Measurements from ENCODE around the gene TRMT6. TPM values are rescaled to one million over a fixed set of nuclear protein-coding genes. Genes with fewer than 3 reads are reported as not detected.

Gene TRMT6
- polyA plus RNA-seq, 2 of the 4 experiments (the other 2 are of a cell fraction): 37.4 to 43.1 TPM

DNA sequence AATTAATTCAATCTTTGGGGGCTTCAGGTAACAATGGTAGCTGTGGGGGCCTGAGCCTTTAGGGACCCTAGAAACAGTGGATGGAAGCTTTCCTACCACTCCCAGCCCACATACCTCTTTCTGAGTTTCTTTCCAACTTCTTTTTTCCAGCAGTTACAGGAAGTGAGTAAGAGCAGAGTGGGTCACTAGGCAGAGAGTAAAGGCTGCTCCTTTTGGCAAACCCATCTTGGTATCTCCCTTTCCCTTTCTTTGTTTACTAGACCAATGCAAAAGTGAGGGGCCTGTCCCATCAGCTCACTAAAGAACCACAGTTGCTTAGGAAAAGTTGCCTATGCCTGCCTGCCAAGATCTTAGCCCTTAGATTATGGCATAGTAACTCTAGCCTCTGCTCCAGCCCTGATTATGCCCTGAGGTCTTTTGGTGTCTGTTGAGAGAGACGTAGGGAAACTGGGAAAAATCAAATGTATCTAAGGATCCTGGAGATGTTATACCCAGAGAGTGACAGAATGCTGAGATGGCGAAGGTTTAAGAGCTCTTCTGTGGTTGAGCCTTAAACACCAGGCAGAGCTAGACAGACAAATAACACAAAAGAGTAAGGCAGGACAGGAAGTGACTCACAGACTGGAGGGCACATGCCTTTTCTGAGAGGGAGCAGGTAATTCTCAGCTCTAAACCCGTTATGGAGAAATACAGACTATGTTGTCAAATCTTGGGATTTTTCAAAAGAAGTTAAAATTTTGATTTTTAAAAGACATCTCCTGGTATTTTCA lies 31.3 kb downstream of the TRMT6 start (continued):
- TF ChIP-seq MYC (IDR thresholded peaks at IDR 0.05; ENCODE audit: borderline replicate concordance, low read length): no peak
- no peak for TF ChIP-seq FOXS1 (CRISPR knock-in tag; IDR thresholded peaks at IDR 0.05)
- TF ChIP-seq RAD21 (conservative IDR thresholded peaks at IDR 0.05 in 1 of 2, IDR thresholded peaks at IDR 0.05 in 1 of 2): no peak
- TF ChIP-seq FOSB (CRISPR knock-in tag; IDR thresholded peaks at IDR 0.05): no peak
- TF ChIP-seq, protein P1, sequence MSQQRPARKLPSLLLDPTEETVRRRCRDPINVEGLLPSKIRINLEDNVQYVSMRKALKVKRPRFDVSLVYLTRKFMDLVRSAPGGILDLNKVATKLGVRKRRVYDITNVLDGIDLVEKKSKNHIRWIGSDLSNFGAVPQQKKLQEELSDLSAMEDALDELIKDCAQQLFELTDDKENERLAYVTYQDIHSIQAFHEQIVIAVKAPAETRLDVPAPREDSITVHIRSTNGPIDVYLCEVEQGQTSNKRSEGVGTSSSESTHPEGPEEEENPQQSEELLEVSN (IDR thresholded peaks at IDR 0.05; ENCODE audit: borderline replicate concordance, low read depth): no peak
- TF ChIP-seq CBX2 (IDR thresholded peaks at IDR 0.05; ENCODE audit: borderline replicate concordance, low read depth): no peak
- no peak for TF ChIP-seq ZFP36 (IDR thresholded peaks at IDR 0.05; ENCODE audit: borderline replicate concordance, partially characterized antibody)

DNA sequence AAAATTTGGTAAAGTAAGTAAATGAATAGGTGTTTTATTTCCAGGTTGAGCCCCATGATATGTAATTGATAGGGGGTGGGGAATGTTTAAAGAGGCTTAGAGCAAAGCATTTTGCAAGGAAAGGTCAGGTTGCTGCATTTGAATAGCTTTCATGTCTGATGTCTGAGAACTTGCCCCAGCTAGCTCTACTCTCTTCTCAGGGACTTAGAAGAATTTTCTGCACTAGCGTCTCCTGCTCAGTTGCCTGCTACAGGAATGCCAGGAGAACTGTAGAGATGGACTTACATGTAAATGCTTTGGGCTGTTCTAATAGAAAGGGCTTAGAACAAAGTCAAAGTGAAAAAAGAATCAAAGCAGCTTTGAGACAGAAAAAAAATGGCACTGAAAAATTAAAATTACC lies 35.5 kb downstream of the TRMT6 start:
- WGBS (ENCODE audit: missing lambda C conversion rate): 0% methylated on average over 1 of the region's 1 CpG
- Histone ChIP-seq H3K9me3 (no peaks in the 10 kb centered on the region), H3K4me3 (no peak overlapping the region), H3K27ac (no peak overlapping the region), H3K4me2 (no peak overlapping the region), H3K4me1 (peaks cover 20% of the 10 kb centered on the region)
- CTCF ChIA-PET: interaction anchor here (0.7 to 4.2 kb wide), 5 partner anchors 13 to 162 kb away, joined by 3 to 25 read pairs (median 3); no protein-coding TSS in a partner anchor
- FAIRE-seq: no peak
- no peak for ATAC-seq
- POLR2A ChIA-PET: no interaction called here
- TF ChIP-seq, protein P2, sequence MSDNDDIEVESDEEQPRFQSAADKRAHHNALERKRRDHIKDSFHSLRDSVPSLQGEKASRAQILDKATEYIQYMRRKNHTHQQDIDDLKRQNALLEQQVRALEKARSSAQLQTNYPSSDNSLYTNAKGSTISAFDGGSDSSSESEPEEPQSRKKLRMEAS (IDR thresholded peaks at IDR 0.05): no peak
- DNase-seq (ENCODE audit: low read depth in 1 of 2, low spot score in 1 of 2): no peak

DNA sequence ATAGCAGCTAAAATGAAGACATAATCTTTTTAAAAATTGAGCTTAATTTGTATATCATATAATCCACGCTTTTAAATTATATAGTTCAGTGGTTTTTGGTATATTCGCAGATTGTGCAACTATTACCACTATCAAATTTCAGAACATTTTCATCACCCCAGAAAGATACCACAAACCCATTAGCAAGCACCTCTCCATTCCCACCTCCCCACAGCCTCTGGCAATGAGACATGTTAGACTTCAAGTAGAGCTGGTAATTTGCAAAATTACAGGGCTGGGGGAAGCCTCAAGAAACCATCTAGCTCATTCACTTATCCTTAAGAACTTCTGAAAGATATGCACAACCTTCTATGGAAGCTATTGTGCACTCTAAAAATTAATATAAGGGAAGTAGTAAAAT lies 37.2 kb downstream of the TRMT6 start:
- WGBS (ENCODE audit: missing lambda C conversion rate): 52% methylated on average over 2 of the region's 2 CpGs
- CTCF ChIA-PET: interaction anchor here (0.6 to 4.2 kb wide), 11 partner anchors 11 to 383 kb away, joined by 3 to 25 read pairs (median 3); no protein-coding TSS in a partner anchor
- Histone ChIP-seq H3K4me2 (no peak overlapping the region), H3K4me1 (peaks cover 6% of the 10 kb centered on the region; the same call in 1 of the 3 replicates), H3K4me3 (no peak overlapping the region), H3K27ac (no peak overlapping the region), H3K9me3 (no peaks in the 10 kb centered on the region)
- DNase-seq (ENCODE audit: low read depth in 1 of 2, low spot score in 1 of 2): no peak
- TF ChIP-seq, protein P3, sequence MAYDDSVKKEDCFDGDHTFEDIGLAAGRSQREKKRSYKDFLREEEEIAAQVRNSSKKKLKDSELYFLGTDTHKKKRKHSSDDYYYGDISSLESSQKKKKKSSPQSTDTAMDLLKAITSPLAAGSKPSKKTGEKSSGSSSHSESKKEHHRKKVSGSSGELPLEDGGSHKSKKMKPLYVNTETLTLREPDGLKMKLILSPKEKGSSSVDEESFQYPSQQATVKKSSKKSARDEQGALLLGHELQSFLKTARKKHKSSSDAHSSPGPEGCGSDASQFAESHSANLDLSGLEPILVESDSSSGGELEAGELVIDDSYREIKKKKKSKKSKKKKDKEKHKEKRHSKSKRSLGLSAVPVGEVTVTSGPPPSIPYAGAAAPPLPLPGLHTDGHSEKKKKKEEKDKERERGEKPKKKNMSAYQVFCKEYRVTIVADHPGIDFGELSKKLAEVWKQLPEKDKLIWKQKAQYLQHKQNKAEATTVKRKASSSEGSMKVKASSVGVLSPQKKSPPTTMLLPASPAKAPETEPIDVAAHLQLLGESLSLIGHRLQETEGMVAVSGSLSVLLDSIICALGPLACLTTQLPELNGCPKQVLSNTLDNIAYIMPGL (CRISPR knock-in tag; IDR thresholded peaks at IDR 0.05; ENCODE audit: borderline replicate concordance): no peak
- no peak for TF ChIP-seq KDM5A (IDR thresholded peaks at IDR 0.05)
- TF ChIP-seq, protein P2 (IDR thresholded peaks at IDR 0.05): no peak
- no peak for TF ChIP-seq BHLHE40 (IDR thresholded peaks at IDR 0.05; ENCODE audit: low read depth, low read length)
- no peak for TF ChIP-seq TP53 (CRISPR knock-in tag; IDR thresholded peaks at IDR 0.05)
- no peak for TF ChIP-seq ZNF302 (CRISPR knock-in tag; IDR thresholded peaks at IDR 0.05)
- TF ChIP-seq FOXS1 (CRISPR knock-in tag; IDR thresholded peaks at IDR 0.05): no peak
- no peak for TF ChIP-seq SREBF2 (IDR thresholded peaks at IDR 0.05)
- no peak for TF ChIP-seq CBX8 (IDR thresholded peaks at IDR 0.05)
- no peak for TF ChIP-seq SMC3 (IDR thresholded peaks at IDR 0.05)
- no peak for TF ChIP-seq POLR2A (IDR thresholded peaks at IDR 0.05; ENCODE audit: low read length)
- no peak for TF ChIP-seq MAZ (IDR thresholded peaks at IDR 0.05; ENCODE audit: borderline replicate concordance, low read depth, low read length)
- no peak for TF ChIP-seq HEYL (CRISPR knock-in tag; IDR thresholded peaks at IDR 0.05)
- no peak for TF ChIP-seq MAFK (IDR thresholded peaks at IDR 0.05; ENCODE audit: partially characterized antibody)
- no peak for TF ChIP-seq RCOR1 (IDR thresholded peaks at IDR 0.05; ENCODE audit: low read depth, low read length)
- no peak for TF ChIP-seq KDM1A (IDR thresholded peaks at IDR 0.05; ENCODE audit: low read depth)
- TF ChIP-seq NFE2L2 (conservative IDR thresholded peaks at IDR 0.05; ENCODE audit: low read length): no peak
- TF ChIP-seq, protein P4, sequence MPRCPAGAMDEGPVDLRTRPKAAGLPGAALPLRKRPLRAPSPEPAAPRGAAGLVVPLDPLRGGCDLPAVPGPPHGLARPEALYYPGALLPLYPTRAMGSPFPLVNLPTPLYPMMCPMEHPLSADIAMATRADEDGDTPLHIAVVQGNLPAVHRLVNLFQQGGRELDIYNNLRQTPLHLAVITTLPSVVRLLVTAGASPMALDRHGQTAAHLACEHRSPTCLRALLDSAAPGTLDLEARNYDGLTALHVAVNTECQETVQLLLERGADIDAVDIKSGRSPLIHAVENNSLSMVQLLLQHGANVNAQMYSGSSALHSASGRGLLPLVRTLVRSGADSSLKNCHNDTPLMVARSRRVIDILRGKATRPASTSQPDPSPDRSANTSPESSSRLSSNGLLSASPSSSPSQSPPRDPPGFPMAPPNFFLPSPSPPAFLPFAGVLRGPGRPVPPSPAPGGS (IDR thresholded peaks at IDR 0.05): no peak
- no peak for TF ChIP-seq EP300 (IDR thresholded peaks at IDR 0.05)
- TF ChIP-seq RFX5 (IDR thresholded peaks at IDR 0.05): no peak
- ATAC-seq: no peak
- FAIRE-seq: no peak
- POLR2A ChIA-PET: no interaction called here

Data from A549 (cell line).